ENCODE data around the gene YY1AP1.
A peak's percentile ranks its signal among the peaks of the same experiment; 100 is the strongest.
"Not testable (repeated sequence)": the region's sequence is repeated elsewhere in the genome, so short reads cannot be mapped to it uniquely, and the experiment has no call there.

Gene YY1AP1

DNA sequence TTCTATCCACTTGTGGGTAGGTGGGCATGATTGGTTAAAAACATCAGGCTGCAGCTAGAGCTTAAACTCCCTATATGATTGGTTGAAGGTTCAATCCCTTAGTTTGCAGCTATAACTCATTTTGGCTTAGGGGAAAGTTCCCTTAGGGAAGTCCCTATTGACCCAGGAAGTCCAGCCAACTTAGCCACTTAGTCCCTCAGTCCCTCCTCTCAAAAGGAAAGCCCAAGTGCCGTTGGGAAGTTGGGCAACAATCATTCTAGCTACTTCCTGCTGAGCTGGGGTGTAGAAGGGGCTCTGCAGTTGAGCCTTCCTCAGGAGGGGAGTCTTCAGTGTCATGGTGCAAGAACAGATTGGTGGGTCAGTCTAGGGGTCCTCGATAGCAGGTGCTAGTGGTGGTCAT is 66.4 kb downstream of the YY1AP1 start:
- WGBS, 2 experiments = 91 to 93% methylated on average over 2 of the region's 2 CpGs
- no peaks in the 10 kb centered on the region for H3K9me3 ChIP-seq (ENCODE audit: control insufficient read depth, low read length)
- no peaks in the 10 kb centered on the region for H3K36me3 ChIP-seq (ENCODE audit: control insufficient read depth, insufficient read depth, low read length)
- H3K27me3 ChIP-seq (ENCODE audit: control insufficient read depth, insufficient read depth, low read length, poor library complexity, severe bottlenecking) = no peaks in the 10 kb centered on the region
- H3K4me3 ChIP-seq (ENCODE audit: insufficient read depth, low read depth, low read length) = no peak overlapping the region
- H3K4me1 ChIP-seq (ENCODE audit: control insufficient read depth, insufficient read depth, low read length) = no peaks in the 10 kb centered on the region
- H3K27ac ChIP-seq (ENCODE audit: insufficient read depth, low read depth, low read length, poor library complexity, severe bottlenecking) = no peak overlapping the region

DNA sequence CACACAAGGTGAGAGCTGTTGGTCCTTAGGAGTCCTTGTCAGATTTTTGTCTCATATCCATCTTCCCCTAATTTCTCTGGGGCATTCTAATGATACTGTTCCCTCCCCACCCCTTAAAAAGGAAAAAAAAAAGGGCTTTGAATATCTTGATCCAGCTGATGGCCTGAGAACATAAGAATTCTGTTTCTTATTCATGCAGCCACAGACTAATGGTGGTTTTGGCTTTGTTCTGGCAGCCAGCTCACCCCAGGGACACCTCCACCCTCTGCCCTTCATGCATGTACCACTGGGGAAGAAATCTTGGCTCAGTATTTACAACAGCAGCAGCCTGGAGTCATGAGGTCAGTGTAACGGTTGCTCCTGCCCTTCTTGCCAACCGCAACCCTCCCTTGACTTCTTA is 75.3 kb downstream of the YY1AP1 start:
- WGBS, 2 experiments = no CpG with 5 or more reads among the region's 2 CpGs
- H3K27me3 ChIP-seq (ENCODE audit: control insufficient read depth, insufficient read depth, low read length, poor library complexity, severe bottlenecking); H3K4me1 ChIP-seq (ENCODE audit: control insufficient read depth, insufficient read depth, low read length); H3K27ac ChIP-seq (ENCODE audit: insufficient read depth, low read depth, low read length, poor library complexity, severe bottlenecking); H3K36me3 ChIP-seq (ENCODE audit: control insufficient read depth, insufficient read depth, low read length); H3K4me3 ChIP-seq (ENCODE audit: insufficient read depth, low read depth, low read length); H3K9me3 ChIP-seq (ENCODE audit: control insufficient read depth, low read length): not testable (repeated sequence)

DNA sequence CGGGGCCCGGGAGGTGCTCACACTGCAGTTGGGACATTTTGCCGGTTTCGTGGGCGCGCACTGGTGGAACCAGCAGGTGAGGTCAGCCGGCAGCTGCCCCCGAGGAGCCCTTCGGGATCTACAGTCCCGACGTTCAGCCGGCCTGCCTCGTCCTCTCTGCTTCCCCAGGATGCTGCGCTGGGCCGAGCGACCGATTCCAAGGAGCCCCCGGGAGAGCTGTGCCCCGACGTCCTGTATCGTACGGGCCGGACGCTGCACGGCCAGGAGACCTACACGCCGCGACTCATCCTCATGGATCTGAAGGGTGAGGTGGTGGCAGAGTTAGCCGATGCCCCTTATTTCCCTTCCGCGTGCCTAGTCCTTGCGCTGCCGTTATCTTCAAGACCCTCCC is 78.3 kb downstream of the YY1AP1 start:
- not testable (repeated sequence) for H3K36me3 ChIP-seq (ENCODE audit: control insufficient read depth, insufficient read depth, low read length); H3K27me3 ChIP-seq (ENCODE audit: control insufficient read depth, insufficient read depth, low read length, poor library complexity, severe bottlenecking); H3K4me1 ChIP-seq (ENCODE audit: control insufficient read depth, insufficient read depth, low read length); H3K27ac ChIP-seq (ENCODE audit: insufficient read depth, low read depth, low read length, poor library complexity, severe bottlenecking); H3K9me3 ChIP-seq (ENCODE audit: control insufficient read depth, low read length)
- H3K4me3 ChIP-seq (ENCODE audit: insufficient read depth, low read depth, low read length) = peak overlapping the region; percentile 64
- 0% methylated on average over 5 of the region's 33 CpGs; no CpG with 5 or more reads in 1 of the 2 experiments for WGBS, 2 experiments

DNA sequence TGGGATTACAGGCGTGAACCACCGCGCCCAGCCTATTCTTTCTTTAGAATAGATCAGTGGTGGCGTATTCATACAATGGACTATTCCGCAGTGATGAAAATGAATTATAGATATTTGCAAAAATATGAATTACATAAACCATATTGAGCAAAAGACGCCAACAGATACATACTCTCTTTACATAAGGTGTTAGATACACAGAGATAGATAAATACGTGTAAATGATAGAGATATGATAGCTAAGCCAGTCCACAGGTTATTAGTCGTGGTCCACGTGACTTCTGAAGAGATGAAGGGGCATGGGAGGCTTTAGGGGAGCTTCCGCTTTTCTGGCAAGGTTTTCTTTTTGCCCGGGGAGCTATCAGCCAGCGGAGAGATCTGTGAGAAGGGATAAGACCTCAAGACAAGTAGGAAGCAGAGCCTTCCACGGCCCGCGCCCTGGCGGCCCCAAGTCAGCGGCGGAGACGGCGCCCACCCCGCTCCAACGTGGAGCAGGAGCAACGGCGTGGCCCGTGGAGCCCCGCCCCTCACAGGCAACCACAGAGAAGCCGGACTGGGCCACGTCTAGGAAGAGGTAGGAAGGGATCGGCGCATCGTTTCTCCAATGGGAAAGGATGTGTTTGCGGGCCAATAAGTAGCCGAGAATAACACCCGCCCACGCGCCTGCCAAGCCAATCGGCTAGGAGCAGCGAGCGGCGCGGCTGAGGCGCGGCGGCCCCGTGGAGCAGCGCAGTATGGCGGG is 78.9 kb downstream of the YY1AP1 start, which contains the start of gene MSTO1:
Gene MSTO1 (plus strand): TSS at position 704 of the 742 bp plus-strand sequence. CDS start 31 bp downstream, at position 735.
- H3K27ac ChIP-seq (ENCODE audit: insufficient read depth, low read depth, low read length, poor library complexity, severe bottlenecking) = peak within 1 kb of the TSS; percentile 18
- no peaks in the 10 kb centered on the region for H3K9me3 ChIP-seq (ENCODE audit: control insufficient read depth, low read length)
- H3K36me3 ChIP-seq (ENCODE audit: control insufficient read depth, insufficient read depth, low read length) = peaks cover 5% of the 10 kb centered on the region
- no peaks in the 10 kb centered on the region for H3K27me3 ChIP-seq (ENCODE audit: control insufficient read depth, insufficient read depth, low read length, poor library complexity, severe bottlenecking)
- peak within 1 kb of the TSS; percentile 64 for H3K4me3 ChIP-seq (ENCODE audit: insufficient read depth, low read depth, low read length)
- 10 to 11% methylated on average over 31 to 33 of the region's 47 CpGs for WGBS, 2 experiments
- no peaks in the 10 kb centered on the region for H3K4me1 ChIP-seq (ENCODE audit: control insufficient read depth, insufficient read depth, low read length)

Data from ectodermal cell (in vitro differentiated cells).